Measurements from ENCODE around the gene USP21. TPM values are rescaled to one million over a fixed set of nuclear protein-coding genes. Genes with fewer than 3 reads are reported as not detected.

Gene USP21
- polyA plus RNA-seq, 1 donor (not counting 4 experiments of a cell fraction or from before 2014, with no cell fraction given) = 9.5 TPM

DNA sequence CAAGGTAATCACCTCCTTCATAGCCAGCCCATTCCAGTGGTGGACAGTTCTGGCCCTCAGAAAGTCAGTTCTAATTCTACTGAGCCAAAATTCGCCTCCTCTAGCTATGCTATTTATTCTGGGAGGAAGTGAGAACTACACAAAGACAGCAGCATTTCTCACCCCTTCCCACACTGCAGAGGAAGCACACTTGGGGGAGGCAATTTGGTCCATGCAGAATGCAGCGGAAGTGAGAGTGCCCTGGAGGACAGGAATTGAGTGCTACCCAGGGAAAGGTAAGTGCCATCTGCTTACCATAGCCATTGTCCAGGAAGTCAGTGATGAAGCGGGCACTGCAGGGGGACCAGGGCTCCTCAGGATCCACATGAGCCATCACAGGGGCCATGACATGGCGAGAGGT is 35.9 kb downstream of the USP21 start:
- TF ChIP-seq, protein P1, sequence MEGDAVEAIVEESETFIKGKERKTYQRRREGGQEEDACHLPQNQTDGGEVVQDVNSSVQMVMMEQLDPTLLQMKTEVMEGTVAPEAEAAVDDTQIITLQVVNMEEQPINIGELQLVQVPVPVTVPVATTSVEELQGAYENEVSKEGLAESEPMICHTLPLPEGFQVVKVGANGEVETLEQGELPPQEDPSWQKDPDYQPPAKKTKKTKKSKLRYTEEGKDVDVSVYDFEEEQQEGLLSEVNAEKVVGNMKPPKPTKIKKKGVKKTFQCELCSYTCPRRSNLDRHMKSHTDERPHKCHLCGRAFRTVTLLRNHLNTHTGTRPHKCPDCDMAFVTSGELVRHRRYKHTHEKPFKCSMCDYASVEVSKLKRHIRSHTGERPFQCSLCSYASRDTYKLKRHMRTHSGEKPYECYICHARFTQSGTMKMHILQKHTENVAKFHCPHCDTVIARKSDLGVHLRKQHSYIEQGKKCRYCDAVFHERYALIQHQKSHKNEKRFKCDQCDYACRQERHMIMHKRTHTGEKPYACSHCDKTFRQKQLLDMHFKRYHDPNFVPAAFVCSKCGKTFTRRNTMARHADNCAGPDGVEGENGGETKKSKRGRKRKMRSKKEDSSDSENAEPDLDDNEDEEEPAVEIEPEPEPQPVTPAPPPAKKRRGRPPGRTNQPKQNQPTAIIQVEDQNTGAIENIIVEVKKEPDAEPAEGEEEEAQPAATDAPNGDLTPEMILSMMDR (optimal IDR thresholded peaks at IDR 0.05 in 1 of 3, IDR thresholded peaks at IDR 0.05 in 1 of 3, conservative IDR thresholded peaks at IDR 0.05 in 1 of 3; ENCODE audit: extremely low read depth in 1 of 3, insufficient read depth in 2 of 3, low read length in 3 of 3) = no peak
- no peak for TF ChIP-seq EZH2 (IDR thresholded peaks at IDR 0.05; ENCODE audit: low read length)
- Histone ChIP-seq H3K4me2 (ENCODE audit: control insufficient read depth, extremely low read depth, insufficient read depth, low read depth, low read length) (no peak overlapping the region), H2AFZ (ENCODE audit: control insufficient read depth, low read length) (no peak overlapping the region), H3K79me2 (ENCODE audit: control insufficient read depth, insufficient read depth, low read length) (no peaks in the 10 kb centered on the region), H3K4me1 (ENCODE audit: control insufficient read depth, extremely low read depth, insufficient read depth, low read length) (peaks cover 25% of the 10 kb centered on the region), H4K20me1 (ENCODE audit: control insufficient read depth, extremely low read depth, insufficient read depth, low read length) (no peaks in the 10 kb centered on the region), H3K9ac (ENCODE audit: control insufficient read depth, extremely low read depth, insufficient read depth, low read length) (no peak overlapping the region), H3K27ac (ENCODE audit: control insufficient read depth, insufficient read depth, low read length) (no peak overlapping the region), H3K4me3 (ENCODE audit: control insufficient read depth in 2 of 3, extremely low read depth in 1 of 3, insufficient read depth in 2 of 3, low read depth in 1 of 3, low read length in 3 of 3) (no peak overlapping the region), H3K27me3 (ENCODE audit: control insufficient read depth, extremely low read depth, insufficient read depth, low read length) (no peaks in the 10 kb centered on the region), H3K36me3 (ENCODE audit: control insufficient read depth in 2 of 2, extremely low read depth in 1 of 2, insufficient read depth in 2 of 2, low read length in 2 of 2) (no peaks in the 10 kb centered on the region), H3K9me3 (ENCODE audit: control insufficient read depth, low read depth, low read length) (no peaks in the 10 kb centered on the region), H3K9me1 (ENCODE audit: control insufficient read depth, extremely low read depth, insufficient read depth, low read length) (no peaks in the 10 kb centered on the region)
- FAIRE-seq = no peak
- no peak for DNase-seq (ENCODE audit: low read depth, low spot score)
- dilution Hi-C loops (cut with MboI; ENCODE audit: extremely low pct_ligation_motif_present, low sequenced_read_pairs) = no loop called here

DNA sequence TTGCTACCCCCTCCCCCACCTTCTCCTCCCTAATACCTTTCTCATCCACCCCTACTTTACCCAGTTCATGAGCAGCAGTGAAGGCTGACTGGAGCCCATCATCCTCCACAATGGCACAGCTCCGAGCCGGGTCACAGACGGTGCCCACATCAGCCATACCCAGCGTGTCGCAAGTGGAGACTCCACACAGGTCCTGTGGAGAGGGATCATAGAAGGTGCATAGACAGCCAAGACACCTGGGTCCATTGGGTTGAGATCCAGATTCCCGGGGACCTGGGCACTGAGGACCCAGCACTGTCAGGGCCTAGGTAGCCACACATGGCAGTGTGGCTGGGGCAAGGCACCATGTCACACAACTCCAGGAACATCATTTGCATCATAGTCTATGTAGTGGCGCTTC is 36.8 kb downstream of the USP21 start:
- no peak overlapping the region for H3K4me3 ChIP-seq (ENCODE audit: control insufficient read depth in 2 of 3, extremely low read depth in 1 of 3, insufficient read depth in 2 of 3, low read depth in 1 of 3, low read length in 3 of 3)
- no peak for FAIRE-seq
- no peaks in the 10 kb centered on the region for H3K9me3 ChIP-seq (ENCODE audit: control insufficient read depth, low read depth, low read length)
- TF ChIP-seq, protein P1 (optimal IDR thresholded peaks at IDR 0.05 in 1 of 3, IDR thresholded peaks at IDR 0.05 in 1 of 3, conservative IDR thresholded peaks at IDR 0.05 in 1 of 3; ENCODE audit: extremely low read depth in 1 of 3, insufficient read depth in 2 of 3, low read length in 3 of 3) = no peak
- no peak for TF ChIP-seq EZH2 (IDR thresholded peaks at IDR 0.05; ENCODE audit: low read length)
- no peak overlapping the region for H3K9ac ChIP-seq (ENCODE audit: control insufficient read depth, extremely low read depth, insufficient read depth, low read length)
- dilution Hi-C loops (cut with MboI; ENCODE audit: extremely low pct_ligation_motif_present, low sequenced_read_pairs) = no loop called here
- no peaks in the 10 kb centered on the region for H4K20me1 ChIP-seq (ENCODE audit: control insufficient read depth, extremely low read depth, insufficient read depth, low read length)
- H3K27ac ChIP-seq (ENCODE audit: control insufficient read depth, insufficient read depth, low read length) = no peak overlapping the region
- H3K4me1 ChIP-seq (ENCODE audit: control insufficient read depth, extremely low read depth, insufficient read depth, low read length) = peaks cover 35% of the 10 kb centered on the region
- H3K27me3 ChIP-seq (ENCODE audit: control insufficient read depth, extremely low read depth, insufficient read depth, low read length) = no peaks in the 10 kb centered on the region
- H3K79me2 ChIP-seq (ENCODE audit: control insufficient read depth, insufficient read depth, low read length) = no peaks in the 10 kb centered on the region
- H3K4me2 ChIP-seq (ENCODE audit: control insufficient read depth, extremely low read depth, insufficient read depth, low read depth, low read length) = no peak overlapping the region
- H3K36me3 ChIP-seq (ENCODE audit: control insufficient read depth in 2 of 2, extremely low read depth in 1 of 2, insufficient read depth in 2 of 2, low read length in 2 of 2) = no peaks in the 10 kb centered on the region
- H3K9me1 ChIP-seq (ENCODE audit: control insufficient read depth, extremely low read depth, insufficient read depth, low read length) = no peaks in the 10 kb centered on the region
- H2AFZ ChIP-seq (ENCODE audit: control insufficient read depth, low read length) = no peak overlapping the region
- no peak for DNase-seq (ENCODE audit: low read depth, low spot score)
